HG03457 (cell line): ENCODE data around the gene LYSMD1.

Experiments used
- ATAC-seq: cut with Tn5 transposase; IDR thresholded peaks from one replicate; pipeline ENCODE4 v1.9.1; 2021; ENCODE audit warnings: moderate number of reproducible peaks; ENCODE audit not compliant: unreplicated experiment

LYSMD1 gene

DNA sequence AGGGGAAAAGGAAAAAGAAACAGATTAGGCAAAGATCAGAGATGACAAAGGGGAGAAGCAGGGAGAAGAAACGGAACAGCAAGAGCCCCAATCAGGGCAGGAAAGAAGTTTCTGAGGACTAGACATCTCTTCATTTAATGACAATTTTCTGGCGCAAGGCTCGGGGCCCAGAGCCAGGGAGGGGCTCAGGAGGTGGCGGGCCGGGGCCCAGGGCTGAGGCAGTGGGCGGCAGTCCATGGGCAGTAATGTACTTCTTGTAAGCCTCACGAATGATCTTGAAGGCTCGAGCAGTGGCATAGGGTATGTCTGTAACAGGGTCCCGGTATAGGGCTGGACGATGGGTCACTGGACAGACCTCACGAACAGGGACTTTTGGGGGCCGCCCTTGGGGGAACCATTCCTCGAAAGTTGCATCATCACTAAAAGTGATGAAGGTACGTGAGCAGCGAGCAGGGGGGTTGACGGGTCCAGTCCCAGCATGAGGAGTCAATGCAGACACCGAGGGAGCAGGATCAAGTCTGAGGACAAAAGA is 10.9 kb upstream of the LYSMD1 start:
- no peak for ATAC-seq

GRCh38 chr1:151175863-151176262 is 10.2 kb upstream of the LYSMD1 start, which contains the start of gene TMOD4:
Gene TMOD4 (minus strand): TSS chr1:151175981. CDS start chr1:151174875, 1,106 bp downstream.
- ATAC-seq = no peak

- no peak for ATAC-seq
Observed at GRCh38 chr1:151175041-151175741, 9.5 kb upstream of the LYSMD1 start.

- no peak for ATAC-seq
Observed at GRCh38 chr1:151171190-151171589, 5.5 kb upstream of the LYSMD1 start.

DNA sequence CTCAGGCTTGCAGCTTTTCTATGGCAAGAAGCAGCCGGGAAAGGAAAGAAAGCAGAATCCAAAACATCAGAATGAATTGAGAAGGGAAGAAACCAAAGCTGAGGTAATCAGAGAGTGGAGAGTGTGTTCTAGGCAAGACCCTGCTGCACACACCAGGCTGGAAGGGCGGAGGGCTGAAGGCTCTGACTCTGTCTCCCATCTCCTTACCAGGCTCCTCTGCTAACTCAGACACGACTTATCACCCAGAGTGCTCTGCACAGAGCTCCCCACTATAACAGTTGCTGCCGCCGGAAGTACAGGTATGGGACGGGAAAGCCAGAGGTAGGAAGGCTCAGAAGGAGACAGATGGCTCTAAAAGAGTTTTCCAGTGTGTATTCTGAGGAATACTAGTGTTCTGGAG is 1.4 kb upstream of the LYSMD1 start:
- ATAC-seq = no peak

DNA sequence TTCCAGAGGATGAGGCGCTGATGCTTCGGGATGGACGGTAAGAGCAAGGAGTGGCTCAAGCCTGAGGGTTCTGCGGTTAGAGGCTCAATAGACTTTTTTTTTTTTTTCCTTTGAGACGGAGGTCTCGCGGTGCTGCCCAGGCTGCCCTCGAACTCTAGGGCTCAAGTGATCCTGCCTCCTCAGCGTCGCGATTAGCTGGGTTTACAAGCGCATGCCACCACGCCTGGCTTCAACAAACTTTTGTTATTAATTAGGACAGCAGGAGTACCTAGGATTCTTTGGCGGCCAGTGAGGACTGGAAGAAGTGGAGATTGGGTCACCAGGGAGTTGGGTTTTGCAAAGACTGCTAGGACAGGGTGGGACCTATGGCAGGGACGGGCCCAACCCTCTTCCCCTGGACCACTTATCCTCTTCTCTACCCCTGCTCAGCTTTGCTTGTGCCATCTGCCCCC is 829 bp upstream of the LYSMD1 start:
- ATAC-seq = no peak

DNA sequence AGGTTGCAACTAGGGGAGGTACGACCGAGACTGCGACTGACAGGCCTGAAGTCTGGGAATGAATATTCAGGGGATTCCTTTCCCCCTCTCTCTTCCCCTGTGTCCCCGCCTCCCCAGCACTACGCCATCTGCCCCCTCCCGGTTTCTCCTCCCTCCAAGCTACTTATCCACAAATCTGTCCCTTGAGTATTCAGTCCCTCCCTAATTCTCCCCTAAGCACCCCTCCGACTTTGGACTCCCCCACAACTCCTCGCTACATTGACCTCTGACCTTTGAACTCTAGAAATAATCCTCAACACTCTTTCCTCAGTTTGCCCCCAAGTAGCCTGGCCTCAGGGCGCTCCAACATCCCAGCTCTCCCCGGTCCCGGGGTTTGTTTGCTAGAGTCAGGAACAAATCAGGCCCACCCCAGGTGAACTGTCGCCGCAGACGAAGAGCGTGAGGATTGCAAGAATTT is 393 bp downstream of the LYSMD1 start:
- no peak for ATAC-seq

DNA sequence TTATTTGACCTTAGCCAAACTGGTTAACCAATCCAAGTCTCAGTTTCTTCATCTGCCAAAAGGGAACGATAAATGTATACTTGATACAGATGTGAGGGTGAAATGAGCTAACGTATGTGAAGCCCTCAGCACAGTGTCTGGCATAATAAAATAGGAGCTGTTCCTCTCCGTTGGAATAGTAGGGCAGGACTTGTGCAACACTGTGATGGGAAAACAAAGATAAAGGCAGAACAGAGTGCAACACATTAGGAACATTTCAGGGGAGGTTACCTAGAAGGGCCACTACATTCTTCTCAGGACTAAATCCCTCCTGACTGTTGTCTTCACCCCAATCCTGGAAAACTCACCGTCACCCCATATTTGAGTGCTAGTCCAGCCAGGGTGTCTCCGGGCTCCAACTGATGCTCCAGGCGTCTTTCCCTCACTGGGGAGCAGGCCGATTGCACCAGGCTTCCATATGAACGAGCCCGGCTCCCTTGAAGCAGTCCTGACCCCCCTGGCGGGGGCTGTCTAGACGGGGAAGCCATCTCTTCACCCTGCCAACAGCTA is 896 bp downstream of the LYSMD1 start:
- no peak for ATAC-seq

DNA sequence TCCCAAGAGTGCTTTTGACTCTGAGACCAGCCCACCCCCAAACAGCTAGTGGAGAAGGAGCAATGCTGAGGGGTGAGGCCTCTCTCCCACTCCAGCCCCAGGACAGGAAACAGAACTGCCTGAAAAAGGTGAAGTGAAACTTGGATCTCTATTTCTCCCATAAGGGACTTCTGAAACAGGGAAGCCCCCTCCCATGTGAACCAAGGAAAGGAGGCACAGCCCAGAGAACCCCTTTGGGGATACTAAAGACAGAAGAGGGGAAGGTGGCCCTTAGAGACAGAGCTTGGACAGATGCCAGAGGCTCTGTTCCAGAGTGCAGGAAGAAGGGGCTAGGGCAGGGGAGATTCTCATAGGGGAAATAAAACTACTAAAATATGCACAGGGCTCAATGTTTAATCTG is 6.3 kb downstream of the LYSMD1 start:
- ATAC-seq = no peak

DNA sequence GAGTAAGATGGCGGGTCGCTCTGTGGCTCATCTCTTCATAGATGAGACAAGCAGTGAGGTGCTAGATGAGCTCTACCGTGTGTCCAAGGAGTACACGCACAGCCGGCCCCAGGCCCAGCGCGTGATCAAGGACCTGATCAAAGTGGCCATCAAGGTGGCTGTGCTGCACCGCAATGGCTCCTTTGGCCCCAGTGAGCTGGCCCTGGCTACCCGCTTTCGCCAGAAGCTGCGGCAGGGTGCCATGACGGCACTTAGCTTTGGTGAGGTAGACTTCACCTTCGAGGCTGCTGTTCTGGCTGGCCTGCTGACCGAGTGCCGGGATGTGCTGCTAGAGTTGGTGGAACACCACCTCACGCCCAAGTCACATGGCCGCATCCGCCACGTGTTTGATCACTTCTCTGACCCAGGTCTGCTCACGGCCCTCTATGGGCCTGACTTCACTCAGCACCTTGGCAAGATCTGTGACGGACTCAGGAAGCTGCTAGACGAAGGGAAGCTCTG is 6.9 kb downstream of the LYSMD1 start:
- no peak for ATAC-seq

GRCh38 chr1:151158326-151158725 is 7.4 kb downstream of the LYSMD1 start:
- ATAC-seq = no peak

DNA sequence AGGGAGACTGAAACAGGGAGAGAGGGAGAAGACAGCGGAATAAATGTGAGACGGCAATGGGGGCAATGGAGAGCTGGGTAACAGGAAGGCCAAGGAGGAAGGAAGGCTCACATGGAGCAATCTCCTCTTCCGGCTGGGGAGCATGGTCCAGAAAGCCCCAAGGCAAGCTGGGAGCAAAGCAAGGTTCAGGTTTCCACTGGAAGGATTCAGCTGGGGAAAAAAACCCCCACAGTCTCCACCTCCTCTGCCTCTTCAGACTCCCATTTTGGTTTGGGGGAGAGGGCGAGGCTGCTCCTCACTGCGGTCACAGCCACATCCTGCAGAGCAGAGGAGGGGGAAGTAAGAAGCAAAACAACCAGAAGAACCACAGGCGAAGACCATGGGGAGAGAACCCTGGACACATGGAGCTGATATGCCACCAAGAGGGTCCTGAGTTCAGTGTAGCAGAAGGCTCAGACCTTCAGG is 8.6 kb downstream of the LYSMD1 start:
- ATAC-seq = no peak

DNA sequence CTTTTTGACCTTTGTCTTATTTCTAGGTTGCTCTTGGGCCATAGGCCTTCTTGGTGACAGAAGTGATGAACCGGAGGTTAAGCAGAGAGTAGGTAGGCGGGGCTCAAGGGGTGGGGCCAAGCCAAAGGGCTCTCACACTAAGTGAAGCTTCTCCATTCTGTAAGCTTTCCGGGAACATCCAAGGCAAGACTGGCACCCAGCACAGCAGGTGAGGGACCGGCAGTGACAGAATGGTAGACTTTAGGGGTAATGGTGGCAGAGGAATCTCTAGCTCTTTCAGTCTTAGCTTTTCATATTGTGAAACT is 9.2 kb downstream of the LYSMD1 start, which contains the start of gene TNFAIP8L2:
TSS of gene TNFAIP8L2 (plus strand) at position 135 of the 305 bp plus-strand sequence. CDS start 2,049 bp downstream, outside the sequence.
- peak; percentile 42 for ATAC-seq

DNA sequence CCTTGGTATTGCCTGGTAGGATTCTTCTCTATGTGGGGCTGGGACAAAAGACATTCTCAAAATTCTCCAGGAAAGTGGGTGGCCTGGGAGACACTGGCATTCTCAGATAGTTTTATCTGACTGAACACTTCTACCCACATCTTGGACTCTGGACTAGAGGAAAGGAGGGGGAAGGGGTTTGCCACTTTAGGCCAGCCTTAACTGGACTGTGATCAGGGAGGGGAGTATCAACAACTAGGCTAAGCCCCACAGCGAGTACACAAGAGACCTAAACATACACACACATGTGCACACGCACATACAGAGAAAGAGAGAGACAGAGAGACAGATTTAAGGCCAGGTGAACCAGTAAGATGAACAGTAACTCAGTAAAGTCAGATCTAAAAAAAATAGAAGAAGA is 18.0 kb downstream of the LYSMD1 start:
- no peak for ATAC-seq

GRCh38 chr1:151147132-151147503 is 18.6 kb downstream of the LYSMD1 start:
- no peak for ATAC-seq

GRCh38 chr1:151146412-151147131 is 19.1 kb downstream of the LYSMD1 start, which contains the start of gene SEMA6C:
Gene SEMA6C (minus strand): TSS chr1:151146631. CDS start chr1:151142621, 4,010 bp downstream.
- peak; percentile 85 for ATAC-seq

GRCh38 chr1:151146072-151146411 is 19.7 kb downstream of the LYSMD1 start:
- ATAC-seq = no peak

DNA sequence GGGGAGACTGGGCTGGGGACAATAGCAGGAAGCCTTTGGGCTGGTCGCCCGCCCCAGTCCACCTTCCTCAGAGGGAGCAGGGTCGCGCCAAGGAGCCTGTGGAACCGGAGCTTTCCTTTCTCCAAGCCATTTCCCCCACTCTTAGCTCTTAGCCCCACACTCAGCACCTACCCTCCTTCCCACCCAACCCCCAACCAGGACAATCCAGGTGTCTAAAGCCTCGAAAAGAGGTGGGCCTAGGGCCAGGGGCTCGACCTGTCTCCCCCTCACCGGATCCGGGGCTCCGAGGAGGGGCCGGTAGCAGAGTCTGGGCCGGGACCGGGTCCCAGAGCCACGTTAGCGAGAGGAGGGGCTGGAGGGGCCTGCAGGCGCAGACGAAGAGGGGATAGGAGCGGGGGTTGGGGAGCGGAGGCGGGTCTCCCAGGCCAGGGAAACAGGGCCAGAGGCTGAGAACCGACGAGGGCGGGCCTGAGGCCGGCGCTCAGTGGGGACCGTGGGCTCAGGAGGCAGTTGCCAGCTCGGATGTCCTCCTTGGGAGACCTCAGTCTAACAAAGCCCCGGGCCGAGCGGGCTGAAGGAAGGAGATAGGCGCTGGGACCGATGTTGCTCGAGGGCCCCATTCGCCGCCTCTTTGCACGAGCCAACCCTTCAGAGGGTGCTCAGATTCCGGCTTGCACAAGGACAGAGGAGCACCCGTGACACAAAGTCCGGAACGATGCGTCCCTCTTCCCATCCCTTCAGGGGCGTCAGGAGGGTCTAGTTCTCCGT is 20.2 kb downstream of the LYSMD1 start:
- ATAC-seq = no peak

GRCh38 chr1:151144474-151145303 is 21.0 kb downstream of the LYSMD1 start:
- ATAC-seq = no peak

- no peak for ATAC-seq
Observed at GRCh38 chr1:151143986-151144385, 21.7 kb downstream of the LYSMD1 start.
